IPS DF 19.7 (cell line): ENCODE data around the gene SRPK3.
A peak's percentile ranks its signal among the peaks of the same experiment; 100 is the strongest.
"Not testable (repeated sequence)": the region's sequence is repeated elsewhere in the genome, so short reads cannot be mapped to it uniquely, and the experiment has no call there.

Source experiments
- DNase-seq: peaks from one replicate; pipeline ENCODE4 v3.0.0-alpha.2; 2013; ENCODE audit warnings: low read depth, low spot score

Gene SRPK3

GRCh38 chrX:153746359-153746758, 34.5 kb upstream of the SRPK3 start:
- no peak for DNase-seq

GRCh38 chrX:153746991-153747390, 33.9 kb upstream of the SRPK3 start:
- DNase-seq: not testable (repeated sequence)

GRCh38 chrX:153749017-153749416, 31.8 kb upstream of the SRPK3 start:
- not testable (repeated sequence) for DNase-seq

- DNase-seq: no peak
These were observed 30.6 kb upstream of the SRPK3 start for GRCh38 chrX:153750127-153750774.

- no peak for DNase-seq
These were observed 25.7 kb upstream of the SRPK3 start for GRCh38 chrX:153755136-153755535.

GRCh38 chrX:153761863-153762262, 19.0 kb upstream of the SRPK3 start:
- no peak for DNase-seq

GRCh38 chrX:153762626-153763173, 18.1 kb upstream of the SRPK3 start:
- DNase-seq: no peak

- DNase-seq: no peak
These were observed 17.4 kb upstream of the SRPK3 start for GRCh38 chrX:153763298-153763932.

- peak; percentile 23 for DNase-seq
These were observed 16.7 kb upstream of the SRPK3 start, which contains the start of gene PLXNB3 for GRCh38 chrX:153763989-153764755. Gene PLXNB3 (plus strand): TSS chrX:153764249. CDS start chrX:153765536, 1,287 bp downstream.

GRCh38 chrX:153764786-153765137, 16.1 kb upstream of the SRPK3 start:
- no peak for DNase-seq

GRCh38 chrX:153765138-153766079, 15.4 kb upstream of the SRPK3 start:
- no peak for DNase-seq

GRCh38 chrX:153766098-153766817, 14.6 kb upstream of the SRPK3 start:
- no peak for DNase-seq

- DNase-seq: no peak
These were observed 13.8 kb upstream of the SRPK3 start for GRCh38 chrX:153766871-153767673.

GRCh38 chrX:153767674-153768055, 13.2 kb upstream of the SRPK3 start:
- no peak for DNase-seq

GRCh38 chrX:153768311-153769157, 12.3 kb upstream of the SRPK3 start:
- DNase-seq: no peak

GRCh38 chrX:153769158-153769864, 11.5 kb upstream of the SRPK3 start:
- no peak for DNase-seq

- no peak for DNase-seq
These were observed 10.8 kb upstream of the SRPK3 start for GRCh38 chrX:153769865-153770600.
